ENCODE data around the gene FSTL3. TPM values are rescaled to one million over a fixed set of nuclear protein-coding genes. Genes with fewer than 3 reads are reported as not detected.

The FSTL3 gene
- total RNA-seq, 1 experiment from 2014 or later: 32.5 TPM

DNA sequence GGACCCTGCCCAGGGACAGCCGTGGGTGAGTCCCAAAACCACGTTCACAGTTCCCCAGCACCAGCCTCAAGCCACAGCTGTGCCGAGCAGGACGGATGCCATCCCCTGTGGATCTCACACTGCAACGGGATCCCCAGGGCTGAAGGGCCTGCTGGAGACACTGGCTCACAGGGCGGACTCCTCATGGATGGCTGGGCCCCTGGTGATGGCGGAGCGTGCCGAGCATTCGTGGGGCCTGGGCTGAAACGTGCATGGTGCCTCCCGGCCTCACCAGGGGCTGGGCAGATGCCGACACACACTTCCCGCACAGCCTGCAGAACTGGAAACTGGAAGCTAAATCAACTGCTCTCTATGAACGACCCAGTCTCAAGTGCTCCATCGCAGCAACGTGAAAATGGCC lies 22.8 kb upstream of the FSTL3 start:
- intact Hi-C loops (cut with micrococcal nuclease; ENCODE audit: unreplicated experiment): no loop called here
- no peak for TF ChIP-seq SIN3A (IDR thresholded peaks at IDR 0.05; ENCODE audit: borderline replicate concordance, insufficient read depth, low read depth, low read length)
- no peak for TF ChIP-seq POLR2AphosphoS5 (IDR thresholded peaks at IDR 0.05; ENCODE audit: low read depth, low read length)
- TF ChIP-seq, protein P1, sequence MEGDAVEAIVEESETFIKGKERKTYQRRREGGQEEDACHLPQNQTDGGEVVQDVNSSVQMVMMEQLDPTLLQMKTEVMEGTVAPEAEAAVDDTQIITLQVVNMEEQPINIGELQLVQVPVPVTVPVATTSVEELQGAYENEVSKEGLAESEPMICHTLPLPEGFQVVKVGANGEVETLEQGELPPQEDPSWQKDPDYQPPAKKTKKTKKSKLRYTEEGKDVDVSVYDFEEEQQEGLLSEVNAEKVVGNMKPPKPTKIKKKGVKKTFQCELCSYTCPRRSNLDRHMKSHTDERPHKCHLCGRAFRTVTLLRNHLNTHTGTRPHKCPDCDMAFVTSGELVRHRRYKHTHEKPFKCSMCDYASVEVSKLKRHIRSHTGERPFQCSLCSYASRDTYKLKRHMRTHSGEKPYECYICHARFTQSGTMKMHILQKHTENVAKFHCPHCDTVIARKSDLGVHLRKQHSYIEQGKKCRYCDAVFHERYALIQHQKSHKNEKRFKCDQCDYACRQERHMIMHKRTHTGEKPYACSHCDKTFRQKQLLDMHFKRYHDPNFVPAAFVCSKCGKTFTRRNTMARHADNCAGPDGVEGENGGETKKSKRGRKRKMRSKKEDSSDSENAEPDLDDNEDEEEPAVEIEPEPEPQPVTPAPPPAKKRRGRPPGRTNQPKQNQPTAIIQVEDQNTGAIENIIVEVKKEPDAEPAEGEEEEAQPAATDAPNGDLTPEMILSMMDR (IDR thresholded peaks at IDR 0.05): no peak
- no peak for TF ChIP-seq TCF7L2 (IDR thresholded peaks at IDR 0.05; ENCODE audit: low read depth, low read length)
- TF ChIP-seq, protein P2, sequence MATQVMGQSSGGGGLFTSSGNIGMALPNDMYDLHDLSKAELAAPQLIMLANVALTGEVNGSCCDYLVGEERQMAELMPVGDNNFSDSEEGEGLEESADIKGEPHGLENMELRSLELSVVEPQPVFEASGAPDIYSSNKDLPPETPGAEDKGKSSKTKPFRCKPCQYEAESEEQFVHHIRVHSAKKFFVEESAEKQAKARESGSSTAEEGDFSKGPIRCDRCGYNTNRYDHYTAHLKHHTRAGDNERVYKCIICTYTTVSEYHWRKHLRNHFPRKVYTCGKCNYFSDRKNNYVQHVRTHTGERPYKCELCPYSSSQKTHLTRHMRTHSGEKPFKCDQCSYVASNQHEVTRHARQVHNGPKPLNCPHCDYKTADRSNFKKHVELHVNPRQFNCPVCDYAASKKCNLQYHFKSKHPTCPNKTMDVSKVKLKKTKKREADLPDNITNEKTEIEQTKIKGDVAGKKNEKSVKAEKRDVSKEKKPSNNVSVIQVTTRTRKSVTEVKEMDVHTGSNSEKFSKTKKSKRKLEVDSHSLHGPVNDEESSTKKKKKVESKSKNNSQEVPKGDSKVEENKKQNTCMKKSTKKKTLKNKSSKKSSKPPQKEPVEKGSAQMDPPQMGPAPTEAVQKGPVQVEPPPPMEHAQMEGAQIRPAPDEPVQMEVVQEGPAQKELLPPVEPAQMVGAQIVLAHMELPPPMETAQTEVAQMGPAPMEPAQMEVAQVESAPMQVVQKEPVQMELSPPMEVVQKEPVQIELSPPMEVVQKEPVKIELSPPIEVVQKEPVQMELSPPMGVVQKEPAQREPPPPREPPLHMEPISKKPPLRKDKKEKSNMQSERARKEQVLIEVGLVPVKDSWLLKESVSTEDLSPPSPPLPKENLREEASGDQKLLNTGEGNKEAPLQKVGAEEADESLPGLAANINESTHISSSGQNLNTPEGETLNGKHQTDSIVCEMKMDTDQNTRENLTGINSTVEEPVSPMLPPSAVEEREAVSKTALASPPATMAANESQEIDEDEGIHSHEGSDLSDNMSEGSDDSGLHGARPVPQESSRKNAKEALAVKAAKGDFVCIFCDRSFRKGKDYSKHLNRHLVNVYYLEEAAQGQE (IDR thresholded peaks at IDR 0.05; ENCODE audit: insufficient read depth in 1 of 2, low read depth in 2 of 2, low read length in 1 of 2): no peak
- CTCF ChIA-PET: no interaction called here
- ATAC-seq (no peak), DNase-seq (ENCODE audit: low read depth, low spot score) (no peak)
- in situ Hi-C loops (cut with HindIII; ENCODE audit: low pct_unique_long_range_greater_than_20kb, low sequenced_read_pairs): no loop called here
- POLR2A ChIA-PET: no interaction called here
- no TSS peak for BruUV-seq (replicated peaks)
- Histone ChIP-seq H3K4me1 (ENCODE audit: control insufficient read depth, insufficient read depth, low read length) (no peaks in the 10 kb centered on the region), H3K4me3 (ENCODE audit: low read depth in 2 of 2, low read length in 2 of 2) (no peak overlapping the region), H3K9me3 (ENCODE audit: control insufficient read depth, insufficient read depth, low read depth, low read length) (no peaks in the 10 kb centered on the region), H3K27me3 (ENCODE audit: control insufficient read depth, insufficient read depth, low read length) (no peaks in the 10 kb centered on the region), H3K36me3 (ENCODE audit: control insufficient read depth, insufficient read depth, low read length) (no peaks in the 10 kb centered on the region; the same call in none of the 2 replicates), H3K27ac (ENCODE audit: low read length) (no peak overlapping the region)

- Histone ChIP-seq H3K36me3 (ENCODE audit: control insufficient read depth, insufficient read depth, low read length) (no peaks in the 10 kb centered on the region; the same call in 1 of the 2 replicates), H3K27ac (ENCODE audit: low read length) (no peak overlapping the region), H3K9me3 (ENCODE audit: control insufficient read depth, insufficient read depth, low read depth, low read length) (no peaks in the 10 kb centered on the region), H3K27me3 (ENCODE audit: control insufficient read depth, insufficient read depth, low read length) (no peaks in the 10 kb centered on the region), H3K4me3 (ENCODE audit: low read depth in 2 of 2, low read length in 2 of 2) (no peak overlapping the region), H3K4me1 (ENCODE audit: control insufficient read depth, insufficient read depth, low read length) (no peaks in the 10 kb centered on the region; the same call in 1 of the 2 replicates)
- intact Hi-C loops (cut with micrococcal nuclease; ENCODE audit: unreplicated experiment) (no loop called here), in situ Hi-C loops (cut with HindIII; ENCODE audit: low pct_unique_long_range_greater_than_20kb, low sequenced_read_pairs) (no loop called here)
- ChIA-PET CTCF (no interaction called here), POLR2A (no interaction called here)
- no TSS peak for BruUV-seq (replicated peaks)
- DNase-seq (ENCODE audit: low read depth, low spot score) (no peak), ATAC-seq (no peak)
- TF ChIP-seq, protein P1 (IDR thresholded peaks at IDR 0.05): no peak
- TF ChIP-seq TCF7L2 (IDR thresholded peaks at IDR 0.05; ENCODE audit: low read depth, low read length) (no peak), SIN3A (IDR thresholded peaks at IDR 0.05; ENCODE audit: borderline replicate concordance, insufficient read depth, low read depth, low read length) (no peak), POLR2AphosphoS5 (IDR thresholded peaks at IDR 0.05; ENCODE audit: low read depth, low read length) (no peak)
- TF ChIP-seq, protein P2 (IDR thresholded peaks at IDR 0.05; ENCODE audit: insufficient read depth in 1 of 2, low read depth in 2 of 2, low read length in 1 of 2): no peak
Observed at GRCh38 chr19:655691-656090, 20.5 kb upstream of the FSTL3 start.

All from Panc1 (cell line).